Measurements from ENCODE around the gene PHF2. TPM values are rescaled to one million over a fixed set of nuclear protein-coding genes. Genes with fewer than 3 reads are reported as not detected.

The PHF2 gene
- total and polyA plus RNA-seq, 9 of the 15 experiments (the other 6 are each of a cell fraction or from before 2014, with no cell fraction given), result 0.37 to 14.4 (median 8.1) TPM

GRCh38 chr9:93613174-93613573 is 36.8 kb downstream of the PHF2 start:
- no peak overlapping the region for H3K27ac ChIP-seq (ENCODE audit: extremely low read depth, low read depth, low read length)
- POLR2A ChIA-PET, result no interaction called here
- H3K79me2 ChIP-seq (ENCODE audit: control insufficient read depth, insufficient read depth, low read length), result no peaks in the 10 kb centered on the region
- peaks cover 4% of the 10 kb centered on the region; the same call in 1 of the 2 replicates for H4K20me1 ChIP-seq (replicated peaks; ENCODE audit: control insufficient read depth, insufficient read depth, low read length)
- no TSS peak for BruUV-seq (replicated peaks)
- H3K27me3 ChIP-seq (ENCODE audit: control insufficient read depth in 2 of 2, insufficient read depth in 2 of 2, low read length in 2 of 2), result no peaks in the 10 kb centered on the region
- no peaks in the 10 kb centered on the region for H3K36me3 ChIP-seq (ENCODE audit: control insufficient read depth, insufficient read depth, low read length)
- H3K4me2 ChIP-seq (ENCODE audit: insufficient read depth, low read length), result no peak overlapping the region
- H3K9ac ChIP-seq (ENCODE audit: insufficient read depth in 1 of 2, low read depth in 2 of 2, low read length in 2 of 2), result no peak overlapping the region
- FAIRE-seq (no peak), DNase-seq (ENCODE audit: extremely low read depth in 1 of 4, low spot score in 3 of 4) (no peak), ATAC-seq (no peak)
- 52% methylated on average over 5 of the region's 5 CpGs for WGBS (ENCODE audit: insufficient coverage, low coverage, missing lambda C conversion rate)
- CTCF ChIA-PET (ENCODE audit: low intra/inter-chr PET ratio), result no interaction called here
- H3K4me3 ChIP-seq, result no peak overlapping the region
- in situ Hi-C loops (cut with MboI), result no loop called here
- H3K9me3 ChIP-seq (replicated peaks; ENCODE audit: control insufficient read depth, insufficient read depth, low read depth, low read length), result no peaks in the 10 kb centered on the region
- intact Hi-C loops (cut with micrococcal nuclease), result no loop called here
- H2AFZ ChIP-seq (ENCODE audit: low read depth, low read length), result no peak overlapping the region
- peaks cover 3% of the 10 kb centered on the region for H3K9me1 ChIP-seq (ENCODE audit: control insufficient read depth, insufficient read depth, low read length)
- H3K4me1 ChIP-seq (replicated peaks in 1 of 2; ENCODE audit: control insufficient read depth in 2 of 2, insufficient read depth in 2 of 2, low read length in 2 of 2), result no peaks in the 10 kb centered on the region
- TF ChIP-seq, protein P1, sequence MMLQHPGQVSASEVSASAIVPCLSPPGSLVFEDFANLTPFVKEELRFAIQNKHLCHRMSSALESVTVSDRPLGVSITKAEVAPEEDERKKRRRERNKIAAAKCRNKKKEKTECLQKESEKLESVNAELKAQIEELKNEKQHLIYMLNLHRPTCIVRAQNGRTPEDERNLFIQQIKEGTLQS (IDR thresholded peaks at IDR 0.05), result no peak
- TF ChIP-seq, protein P1 (CRISPR knock-in tag; conservative IDR thresholded peaks at IDR 0.05), result no peak
- no peak for TF ChIP-seq ZNF830 (CRISPR knock-in tag; IDR thresholded peaks at IDR 0.05)
- no peak for TF ChIP-seq CHD4 (IDR thresholded peaks at IDR 0.05; ENCODE audit: insufficient read depth, insufficient replicate concordance, low read depth, low read length, poor library complexity, severe bottlenecking)
- TF ChIP-seq KDM5B (IDR thresholded peaks at IDR 0.05; ENCODE audit: insufficient replicate concordance, low read depth, low read length), result no peak
- TF ChIP-seq, protein P2, sequence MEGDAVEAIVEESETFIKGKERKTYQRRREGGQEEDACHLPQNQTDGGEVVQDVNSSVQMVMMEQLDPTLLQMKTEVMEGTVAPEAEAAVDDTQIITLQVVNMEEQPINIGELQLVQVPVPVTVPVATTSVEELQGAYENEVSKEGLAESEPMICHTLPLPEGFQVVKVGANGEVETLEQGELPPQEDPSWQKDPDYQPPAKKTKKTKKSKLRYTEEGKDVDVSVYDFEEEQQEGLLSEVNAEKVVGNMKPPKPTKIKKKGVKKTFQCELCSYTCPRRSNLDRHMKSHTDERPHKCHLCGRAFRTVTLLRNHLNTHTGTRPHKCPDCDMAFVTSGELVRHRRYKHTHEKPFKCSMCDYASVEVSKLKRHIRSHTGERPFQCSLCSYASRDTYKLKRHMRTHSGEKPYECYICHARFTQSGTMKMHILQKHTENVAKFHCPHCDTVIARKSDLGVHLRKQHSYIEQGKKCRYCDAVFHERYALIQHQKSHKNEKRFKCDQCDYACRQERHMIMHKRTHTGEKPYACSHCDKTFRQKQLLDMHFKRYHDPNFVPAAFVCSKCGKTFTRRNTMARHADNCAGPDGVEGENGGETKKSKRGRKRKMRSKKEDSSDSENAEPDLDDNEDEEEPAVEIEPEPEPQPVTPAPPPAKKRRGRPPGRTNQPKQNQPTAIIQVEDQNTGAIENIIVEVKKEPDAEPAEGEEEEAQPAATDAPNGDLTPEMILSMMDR (IDR thresholded peaks at IDR 0.05 in 2 of 3, conservative IDR thresholded peaks at IDR 0.05 in 1 of 3; ENCODE audit: insufficient read depth in 2 of 3, low read depth in 1 of 3, low read length in 3 of 3), result no peak
- TF ChIP-seq RAD51 (IDR thresholded peaks at IDR 0.05; ENCODE audit: borderline replicate concordance, low read depth), result no peak
- TF ChIP-seq ZFP36 (IDR thresholded peaks at IDR 0.05; ENCODE audit: low read depth, low read length, partially characterized antibody), result no peak
- TF ChIP-seq, protein P3, sequence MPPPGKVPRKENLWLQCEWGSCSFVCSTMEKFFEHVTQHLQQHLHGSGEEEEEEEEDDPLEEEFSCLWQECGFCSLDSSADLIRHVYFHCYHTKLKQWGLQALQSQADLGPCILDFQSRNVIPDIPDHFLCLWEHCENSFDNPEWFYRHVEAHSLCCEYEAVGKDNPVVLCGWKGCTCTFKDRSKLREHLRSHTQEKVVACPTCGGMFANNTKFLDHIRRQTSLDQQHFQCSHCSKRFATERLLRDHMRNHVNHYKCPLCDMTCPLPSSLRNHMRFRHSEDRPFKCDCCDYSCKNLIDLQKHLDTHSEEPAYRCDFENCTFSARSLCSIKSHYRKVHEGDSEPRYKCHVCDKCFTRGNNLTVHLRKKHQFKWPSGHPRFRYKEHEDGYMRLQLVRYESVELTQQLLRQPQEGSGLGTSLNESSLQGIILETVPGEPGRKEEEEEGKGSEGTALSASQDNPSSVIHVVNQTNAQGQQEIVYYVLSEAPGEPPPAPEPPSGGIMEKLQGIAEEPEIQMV (tag; conservative IDR thresholded peaks at IDR 0.05; ENCODE audit: low read depth), result no peak
- no peak for TF ChIP-seq KAT8 (IDR thresholded peaks at IDR 0.05; ENCODE audit: low read depth)
- TF ChIP-seq SIX5 (IDR thresholded peaks at IDR 0.05; ENCODE audit: borderline replicate concordance in 1 of 2, insufficient read depth in 1 of 2, low read depth in 1 of 2, low read length in 2 of 2), result no peak
- TF ChIP-seq ZNF780A (CRISPR knock-in tag; IDR thresholded peaks at IDR 0.05), result no peak
